Right lobe of liver (tissue), 4 donors: Measurements from ENCODE around the gene DCST2.

Experiments
- CTCF ChIP-seq, 4 donors: fragments of 200-600 bp in 3 of 4; fragments of 450-650 bp in 1 of 4; IDR thresholded peaks; one replicate each; pipeline versions ENCODE4 v1.5.1 to v1.8.0; 2016 to 2022; ENCODE audit warnings: antibody characterized with exemption in 4 of 4, mild to moderate bottlenecking in 2 of 4
- POLR2A ChIP-seq: fragments of 450-650 bp; IDR thresholded peaks from one replicate; pipeline ENCODE4 v1.6.1; 2017; ENCODE audit warnings: antibody characterized with exemption, mild to moderate bottlenecking
- donor health status: DM: no; HTN: no; CAD: no.
- donor health status: DM: no; HTN: no; CAD: no.
- donor health status: DM: no; HTN: yes; CAD: no.

DNA sequence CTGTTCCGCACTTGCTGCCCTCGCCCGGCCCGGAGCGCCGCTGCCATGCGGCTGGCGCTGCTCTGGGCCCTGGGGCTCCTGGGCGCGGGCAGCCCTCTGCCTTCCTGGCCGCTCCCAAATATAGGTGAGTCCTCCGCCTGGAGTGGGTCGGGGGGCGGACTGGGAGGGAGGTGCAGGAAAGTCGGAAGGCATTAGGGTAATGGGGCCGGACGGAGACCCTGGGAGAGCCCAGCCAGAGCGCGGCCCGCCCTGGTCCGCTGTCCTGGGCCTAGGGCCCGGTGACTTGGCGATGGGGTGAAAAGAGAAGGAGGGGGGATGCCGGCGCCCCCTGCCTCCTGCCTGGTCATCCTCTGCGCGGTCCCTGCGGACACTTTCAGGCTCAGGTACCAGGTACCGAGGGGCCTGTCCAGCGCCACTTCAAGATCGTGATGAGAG is 17.8 kb upstream of the DCST2 start:
- no peak for TF ChIP-seq CTCF (IDR thresholded peaks at IDR 0.05)
- TF ChIP-seq POLR2A = no peak
